GM04503 (cell line): ENCODE data around the gene FGF16.
A peak's percentile ranks its signal among the peaks of the same experiment; 100 is the strongest.
"Not testable (repeated sequence)": the region's sequence is repeated elsewhere in the genome, so short reads cannot be mapped to it uniquely, and the experiment has no call there.

ENCODE experiments used
- DNase-seq: peaks from one replicate; pipeline ENCODE4 v3.0.0-alpha.2; 2012; ENCODE audit warnings: low read depth

FGF16 gene

GRCh38 chrX:77446908-77447652, at the start of gene FGF16:
FGF16 (plus strand) TSS chrX:77447389; CDS start chrX:77447675, 286 bp downstream.
- DNase-seq, result no peak

GRCh38 chrX:77398330-77398954, 48.7 kb upstream of the FGF16 start:
- no peak for DNase-seq

- no peak for DNase-seq
Measured at GRCh38 chrX:77404419-77404818, 42.8 kb upstream of the FGF16 start.

DNA sequence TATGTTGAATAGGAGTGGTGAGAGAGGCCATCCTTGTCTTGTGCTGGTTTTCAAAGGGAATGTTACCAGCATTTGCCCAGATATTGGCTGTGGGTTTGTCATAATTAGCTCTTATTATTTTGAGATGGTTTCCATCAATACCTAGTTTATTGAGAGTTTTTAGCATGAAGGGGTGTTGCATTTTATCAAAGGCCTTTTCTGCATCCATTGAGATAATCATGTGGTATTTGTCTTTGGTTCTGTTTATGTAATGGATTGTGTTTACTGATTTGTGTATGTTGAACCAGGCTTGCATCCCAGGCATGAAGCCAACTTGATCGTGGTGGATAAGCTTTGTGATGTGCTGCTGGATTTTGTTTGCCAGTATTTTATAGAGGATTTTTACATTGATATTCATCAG, 39.4 kb upstream of the FGF16 start:
- not testable (repeated sequence) for DNase-seq

DNA sequence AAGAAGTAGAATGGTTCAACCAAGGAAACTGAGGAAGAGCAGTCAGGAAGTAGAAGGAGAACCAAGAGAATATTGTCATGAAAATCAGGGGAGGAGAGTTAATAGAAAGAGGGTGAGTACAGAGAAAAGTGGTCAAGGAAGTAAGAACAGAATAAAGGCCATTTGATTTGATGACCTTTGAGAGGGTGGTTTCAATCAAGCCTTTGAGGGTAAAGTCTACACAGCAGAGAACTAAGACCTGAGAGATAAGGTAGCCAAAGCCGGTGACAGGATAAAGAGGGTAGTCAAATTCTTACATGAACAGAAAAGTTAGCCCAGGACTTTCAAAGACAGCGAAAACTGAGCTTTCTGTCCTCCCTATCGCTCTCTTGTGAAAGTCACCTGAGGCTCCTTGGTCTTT, 34.6 kb upstream of the FGF16 start:
- DNase-seq, result no peak

DNA sequence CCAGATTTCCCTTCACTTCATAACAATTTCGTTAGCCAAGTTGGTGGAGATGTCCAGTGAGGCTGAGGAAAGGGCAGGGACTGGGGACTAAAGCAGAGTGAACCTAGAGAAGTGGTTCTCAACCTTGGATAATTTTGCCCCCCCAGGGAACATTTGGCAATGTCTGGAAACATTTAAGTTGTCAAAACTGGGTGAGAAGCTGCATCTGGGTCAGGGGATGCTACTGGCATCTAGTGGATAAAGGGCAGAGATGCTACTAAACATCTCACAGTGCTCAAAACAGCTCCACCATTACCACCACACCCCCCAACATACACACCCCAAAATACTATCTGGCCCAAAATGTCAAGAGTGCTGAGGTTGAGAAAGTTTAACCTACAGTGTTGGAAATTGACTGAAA, 32.0 kb upstream of the FGF16 start:
- DNase-seq, result no peak

- DNase-seq, result no peak
Measured at GRCh38 chrX:77415882-77416281, 31.3 kb upstream of the FGF16 start.

GRCh38 chrX:77422891-77423648, 24.1 kb upstream of the FGF16 start:
- no peak for DNase-seq

DNA sequence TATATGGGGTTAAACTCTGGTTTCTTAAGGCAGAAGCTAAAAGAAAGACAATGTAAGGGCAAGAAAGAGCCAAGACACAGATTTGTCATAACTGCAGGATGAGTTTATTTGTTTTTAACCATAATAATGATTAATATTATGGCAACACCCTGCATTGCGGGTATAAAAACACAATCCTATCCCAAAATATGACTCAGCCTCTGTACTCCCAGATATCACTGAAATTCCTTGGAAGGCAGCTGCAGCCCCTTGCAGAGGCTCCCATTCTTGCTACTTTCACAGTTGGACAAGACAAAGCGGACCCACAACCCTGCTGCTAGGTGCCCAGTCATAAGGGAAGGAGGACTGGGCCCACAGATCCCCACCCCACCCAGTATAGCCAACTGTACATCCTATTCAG, 20.4 kb upstream of the FGF16 start:
- no peak for DNase-seq

DNA sequence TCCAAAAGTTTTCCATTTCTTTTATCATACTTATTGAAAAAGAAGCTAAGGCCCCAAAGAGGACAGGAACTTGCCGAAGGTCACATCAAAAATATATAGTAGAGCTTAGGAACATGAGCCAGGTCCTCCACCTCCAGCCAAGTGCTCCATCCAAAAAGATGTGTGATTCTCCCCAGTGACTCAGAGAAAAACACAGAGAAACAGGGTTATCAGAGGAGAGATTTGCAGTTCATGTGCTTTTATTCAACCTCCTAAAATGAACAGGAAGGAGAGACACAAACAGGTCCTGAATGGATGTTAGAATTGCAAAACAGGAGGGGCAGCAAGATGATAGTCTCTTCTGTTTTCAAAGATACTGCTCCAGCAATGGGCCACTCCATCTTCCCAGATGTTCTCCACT, 19.6 kb upstream of the FGF16 start:
- no peak for DNase-seq

DNA sequence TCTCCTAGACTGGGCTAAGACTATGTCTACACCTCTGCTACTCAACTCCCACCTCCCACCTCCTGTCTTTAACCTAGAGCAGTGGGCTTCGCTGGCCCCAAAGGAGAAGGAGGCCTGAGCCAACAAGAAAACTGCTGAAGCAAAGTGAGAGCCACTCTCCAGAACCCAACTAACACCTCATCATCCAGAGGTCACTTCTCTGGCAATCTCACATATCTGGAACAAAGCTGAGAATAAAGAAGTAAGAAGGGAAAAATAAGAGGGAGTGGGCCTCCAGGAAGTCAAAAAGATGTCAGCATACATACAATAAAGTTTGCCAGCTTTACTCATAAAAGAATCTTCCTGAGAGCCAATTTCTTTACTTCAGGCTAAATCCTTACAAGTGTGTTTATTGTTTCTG, 18.6 kb upstream of the FGF16 start:
- DNase-seq, result no peak

DNA sequence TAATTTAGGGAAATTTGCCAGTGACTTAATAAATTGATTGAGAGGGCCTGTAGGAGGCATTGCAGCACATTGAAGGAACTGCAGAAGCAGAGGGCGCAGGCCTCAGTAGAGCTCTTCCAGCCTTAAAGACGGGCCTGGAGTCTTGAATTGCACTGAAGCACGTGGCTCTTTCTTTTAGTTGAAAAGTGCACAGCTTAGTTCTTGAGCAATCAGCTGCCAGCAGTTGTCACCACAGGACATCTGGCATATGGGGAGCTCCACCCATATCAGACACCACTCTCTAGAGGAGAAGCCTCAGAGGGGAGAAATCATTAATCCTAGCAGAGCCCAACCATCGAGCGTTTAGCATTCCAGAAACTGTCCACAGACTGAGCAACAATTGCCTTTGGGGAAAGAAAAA, 16.0 kb upstream of the FGF16 start:
- DNase-seq, result peak; percentile 61

GRCh38 chrX:77433001-77433400, 14.2 kb upstream of the FGF16 start:
- no peak for DNase-seq

DNA sequence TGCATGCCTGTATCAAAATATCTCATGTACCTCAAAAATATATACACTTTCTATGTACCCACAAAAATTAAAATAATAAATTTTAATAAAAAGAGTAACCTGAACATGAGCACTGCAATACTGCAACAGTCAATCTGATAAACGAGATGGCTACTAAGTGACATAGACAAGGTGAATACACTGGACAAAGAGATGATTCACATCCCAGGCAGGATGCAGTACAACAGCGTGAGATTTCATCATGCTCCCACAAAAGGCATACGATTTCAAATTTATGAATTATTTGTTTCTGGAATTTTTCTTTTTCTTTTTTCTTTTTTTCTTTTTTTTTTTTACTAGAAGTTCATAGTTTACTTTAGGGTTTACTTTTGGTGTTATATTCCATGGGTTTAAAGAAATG, 12.2 kb upstream of the FGF16 start:
- DNase-seq, result no peak

DNA sequence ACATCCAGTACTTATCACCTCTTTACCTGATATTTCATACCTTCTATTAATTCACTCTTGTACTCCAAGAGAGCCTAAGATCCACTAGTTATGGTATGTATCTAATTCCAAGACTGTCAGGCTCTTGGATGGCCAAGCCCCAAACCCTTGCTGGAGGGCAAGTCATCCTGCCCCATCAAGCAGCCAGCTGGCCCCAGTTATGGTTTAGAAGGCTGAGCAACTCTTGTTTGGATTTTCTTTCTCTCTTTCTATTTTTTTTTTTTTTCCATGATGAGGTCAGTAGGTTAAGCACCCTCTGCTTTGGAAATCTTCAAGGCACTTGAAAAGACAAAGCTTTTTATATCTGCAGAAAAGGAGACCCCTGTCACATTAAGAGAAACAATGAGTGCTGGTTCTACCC, 10.9 kb upstream of the FGF16 start:
- no peak for DNase-seq

DNA sequence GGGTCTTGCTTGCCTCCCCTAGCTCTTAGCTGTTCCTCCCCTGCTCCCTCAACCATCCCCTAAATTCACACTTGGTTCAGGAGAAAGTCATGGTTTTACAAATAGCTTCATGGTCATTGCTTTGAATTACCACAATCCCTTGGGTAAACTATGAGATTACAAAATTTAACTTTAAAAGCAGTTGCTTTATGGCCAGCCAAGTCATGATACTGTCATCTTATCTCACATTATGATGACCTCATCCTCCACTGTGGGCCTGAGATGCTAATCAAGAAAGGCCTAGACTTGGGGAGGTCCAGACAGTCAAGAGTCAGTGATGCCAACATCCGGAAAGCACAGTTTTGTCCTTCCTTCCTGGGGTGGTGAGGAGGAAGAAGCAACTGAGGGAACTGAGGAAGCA, 10.5 kb upstream of the FGF16 start:
- DNase-seq, result no peak

DNA sequence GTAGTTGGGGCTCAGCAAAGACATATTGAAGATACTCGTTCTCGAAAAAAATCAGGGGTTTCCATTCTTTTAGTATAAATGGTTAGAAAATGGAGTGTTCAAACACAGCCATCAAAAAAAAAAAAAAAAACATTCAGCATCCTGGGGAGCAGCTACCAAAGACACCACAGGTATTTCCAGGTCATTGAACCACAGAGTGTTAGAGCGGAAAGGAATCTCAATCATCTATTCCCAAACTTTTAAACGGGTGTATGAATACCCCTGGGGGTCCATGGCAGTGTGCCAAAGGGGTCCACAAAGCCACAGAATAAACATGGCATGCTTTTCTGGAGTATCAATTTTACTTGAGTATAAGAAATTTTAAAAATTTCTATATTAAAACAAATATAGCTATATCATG, 6.9 kb upstream of the FGF16 start:
- no peak for DNase-seq

- DNase-seq, result no peak
Measured at GRCh38 chrX:77441033-77441432, 6.2 kb upstream of the FGF16 start.

GRCh38 chrX:77441479-77441878, 5.7 kb upstream of the FGF16 start:
- no peak for DNase-seq

- DNase-seq, result peak; percentile 36
Measured at GRCh38 chrX:77442728-77443127, 4.5 kb upstream of the FGF16 start.

- DNase-seq, result no peak
Measured at GRCh38 chrX:77444075-77444474, 3.1 kb upstream of the FGF16 start.

GRCh38 chrX:77444545-77444944, 2.6 kb upstream of the FGF16 start:
- no peak for DNase-seq

DNA sequence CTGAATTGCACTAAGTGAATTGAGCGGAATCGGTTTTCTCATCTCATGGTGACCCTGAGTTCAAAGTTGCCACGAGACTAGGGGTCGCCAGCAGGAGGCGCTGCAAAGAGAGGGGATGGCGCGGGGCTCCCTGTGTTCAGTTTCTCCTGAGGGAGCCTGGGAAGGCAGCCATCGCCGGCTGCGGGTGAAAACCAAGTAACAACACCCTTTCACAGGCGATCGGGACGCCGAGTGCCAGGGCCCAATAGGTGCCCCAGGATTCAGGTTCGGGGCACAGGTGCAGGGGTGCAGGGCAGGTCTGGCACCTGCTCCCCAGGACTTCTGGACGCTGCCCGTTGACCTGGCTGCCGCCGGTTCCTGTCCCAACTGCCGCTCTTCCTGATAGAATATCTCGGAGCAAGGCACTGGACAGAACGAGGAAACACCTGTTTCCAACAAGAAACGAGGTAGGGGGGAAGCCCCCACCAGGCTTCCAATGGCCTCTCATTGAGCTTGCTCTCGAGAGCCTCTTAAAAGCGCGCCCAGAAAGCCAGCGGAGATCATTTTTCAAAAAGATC, 1.1 kb upstream of the FGF16 start:
- no peak for DNase-seq
